Upper lobe of left lung (tissue), 6 donors: ENCODE data around the gene MTTP. TPM values are rescaled to one million over a fixed set of nuclear protein-coding genes. Genes with fewer than 3 reads are reported as not detected.

Experiments used
- ATAC-seq, 2 donors: fragments of 200-7000 bp; cut with Tn5 transposase; one replicate each; pipeline ENCODE4 v1.9.1; 2022; ENCODE audit warnings: mild to moderate bottlenecking in 2 of 2, moderate library complexity in 2 of 2; ENCODE audit not compliant: low FRiP score in 2 of 2
- DNase-seq, 2 donors: peaks; one replicate each; pipeline ENCODE4 v3.0.0-alpha.2; 2019 to 2020
- H3K27ac ChIP-seq, 4 donors: fragments of 200-600 bp; sonication (generic); one replicate each; pipeline ENCODE4 v1.5.1; 2016 to 2019
- H3K27me3 ChIP-seq, 4 donors: fragments of 200-600 bp; sonication (generic); one replicate each; pipeline ENCODE4 v1.5.1; 2017 to 2019
- H3K36me3 ChIP-seq, 4 donors: fragments of 200-600 bp; sonication (generic); one replicate each; pipeline ENCODE4 v1.5.1; 2016 to 2019
- H3K4me1 ChIP-seq, 4 donors: fragments of 200-600 bp; sonication (generic); one replicate each; pipeline ENCODE4 v1.5.1; 2018 to 2019
- H3K4me3 ChIP-seq, 4 donors: fragments of 200-600 bp; sonication (generic); one replicate each; pipeline ENCODE4 v1.5.1; 2017 to 2019; ENCODE audit warnings: mild to moderate bottlenecking in 2 of 4, moderate library complexity in 1 of 4
- H3K9me3 ChIP-seq, 4 donors: fragments of 200-600 bp; sonication (generic); one replicate each; pipeline ENCODE4 v1.5.1; 2018 to 2019
- CTCF ChIP-seq, 6 experiments: fragments of 450-650 bp in 4 of 6; fragments of 200-600 bp in 2 of 6; sonication (generic) in 2 of 6; IDR thresholded peaks; one replicate each; pipeline ENCODE4 v1.5.1; 2016 to 2019; ENCODE audit warnings: antibody characterized with exemption in 6 of 6
- EP300 ChIP-seq, 4 donors: sonication (generic); formaldehyde crosslinking; IDR thresholded peaks; one replicate each; pipeline ENCODE4 v1.5.1; 2017; ENCODE audit warnings: antibody characterized with exemption in 4 of 4, control low read depth in 2 of 4
- POLR2A ChIP-seq, 4 donors: fragments of 450-650 bp; IDR thresholded peaks; one replicate each; pipeline ENCODE4 v1.5.1; 2016 to 2017; ENCODE audit warnings: antibody characterized with exemption in 4 of 4, mild to moderate bottlenecking in 2 of 4
- POLR2AphosphoS5 ChIP-seq, 2 donors: sonication (generic); formaldehyde crosslinking; IDR thresholded peaks; one replicate each; pipeline ENCODE4 v1.5.1; 2017; ENCODE audit warnings: antibody characterized with exemption in 2 of 2
- WGBS, 2 donors: methylation state at CpG; one replicate each; pipeline ENCODE4 v1.1.5; 2017 to 2018; 5-methylcytosine and 5-hydroxymethylcytosine counted together
- total RNA-seq, 6 donors: library from RNA; depleted of rRNA in 4 of 6; stranded (reverse); fragments of >200 nt in 4 of 6; gene quantifications; one replicate each; pipeline versions ENCODE4 v1.1.0 to v1.2.1, GENCODE V29; 2016 to 2021
- donor health status: DM: no; HTN: no; CAD: no; lungs with moderate emphysema.
- donor health status: DM: no; HTN: yes; CAD: no; lungs with severe emphysema.

The MTTP gene
- total RNA-seq, 6 donors from 2014 or later = 0.22 to 0.79 (median 0.47) TPM; not detected in 1

GRCh38 chr4:99536848-99537247 lies 37.8 kb upstream of the MTTP start:
- no peaks in the 10 kb centered on the region for H3K4me1 ChIP-seq

GRCh38 chr4:99537674-99538073 lies 37.0 kb upstream of the MTTP start:
- Histone ChIP-seq H3K27ac (no peak overlapping the region), H3K36me3 (no peaks in the 10 kb centered on the region), H3K9me3 (no peaks in the 10 kb centered on the region), H3K4me1 (no peaks in the 10 kb centered on the region), H3K4me3 (no peak overlapping the region), H3K27me3 (no peaks in the 10 kb centered on the region)
- WGBS, 2 donors = 74 to 75% methylated on average over 4 of the region's 4 CpGs
- no peak for ATAC-seq
- no peak for DNase-seq
- TF ChIP-seq EP300 (IDR thresholded peaks at IDR 0.05) = no peak
- TF ChIP-seq POLR2AphosphoS5 (IDR thresholded peaks at IDR 0.05) = no peak
- no peak for TF ChIP-seq POLR2A (IDR thresholded peaks at IDR 0.05)
- no peak for TF ChIP-seq CTCF (IDR thresholded peaks at IDR 0.05)

More at GRCh38 chr4:99536848-99537247, 37.8 kb upstream of the MTTP start:
- Histone ChIP-seq H3K27me3 (no peaks in the 10 kb centered on the region), H3K9me3 (no peaks in the 10 kb centered on the region), H3K36me3 (no peaks in the 10 kb centered on the region), H3K4me3 (no peak overlapping the region), H3K27ac (no peak overlapping the region)
- no peak for ATAC-seq
- 67 to 73% methylated on average over 2 of the region's 2 CpGs for WGBS, 2 donors
- TF ChIP-seq EP300 (IDR thresholded peaks at IDR 0.05) = no peak
- no peak for TF ChIP-seq CTCF (IDR thresholded peaks at IDR 0.05)
- TF ChIP-seq POLR2A (IDR thresholded peaks at IDR 0.05) = no peak
- no peak for TF ChIP-seq POLR2AphosphoS5 (IDR thresholded peaks at IDR 0.05)
- no peak for DNase-seq

- H3K4me3 ChIP-seq = no peak overlapping the region
- no peak for DNase-seq
- no peak overlapping the region for H3K27ac ChIP-seq
- no peak for ATAC-seq
- TF ChIP-seq POLR2AphosphoS5 (IDR thresholded peaks at IDR 0.05) = no peak
- TF ChIP-seq EP300 (IDR thresholded peaks at IDR 0.05) = no peak
- no peak for TF ChIP-seq CTCF (IDR thresholded peaks at IDR 0.05)
- no peak for TF ChIP-seq POLR2A (IDR thresholded peaks at IDR 0.05)
- H3K36me3 ChIP-seq = no peaks in the 10 kb centered on the region
- H3K4me1 ChIP-seq = no peaks in the 10 kb centered on the region
- H3K27me3 ChIP-seq = no peaks in the 10 kb centered on the region
- H3K9me3 ChIP-seq = no peaks in the 10 kb centered on the region
Observed at GRCh38 chr4:99540277-99540939, 34.2 kb upstream of the MTTP start.

GRCh38 chr4:99552872-99553271 lies 21.8 kb upstream of the MTTP start:
- Histone ChIP-seq H3K4me1 (no peaks in the 10 kb centered on the region), H3K27ac (no peak overlapping the region), H3K27me3 (no peaks in the 10 kb centered on the region), H3K36me3 (peaks cover 0 to 27% (median 0%) of the 10 kb centered on the region in 4 donors), H3K9me3 (no peaks in the 10 kb centered on the region), H3K4me3 (no peak overlapping the region)
- 96 to 97% methylated on average over 2 of the region's 2 CpGs for WGBS, 2 donors
- ATAC-seq (no peak), DNase-seq (no peak)
- no peak for TF ChIP-seq POLR2A (IDR thresholded peaks at IDR 0.05)
- no peak for TF ChIP-seq CTCF (IDR thresholded peaks at IDR 0.05)
- no peak for TF ChIP-seq POLR2AphosphoS5 (IDR thresholded peaks at IDR 0.05)
- TF ChIP-seq EP300 (IDR thresholded peaks at IDR 0.05) = no peak
